DND-41 (cell line): ENCODE data around the gene SGCD.

Experiments used
- ATAC-seq: fragments of 200-7000 bp; cut with Tn5 transposase; 3 replicates; pipeline ENCODE4 v1.9.1; 2021; ENCODE audit warnings: low read depth; ENCODE audit not compliant: insufficient read depth
- DNase-seq: peaks from one replicate; pipeline ENCODE4 v3.0.0-alpha.2; 2020
- H2AFZ ChIP-seq: 2 replicates; pipeline ENCODE4 v1.6.0; 2012; ENCODE audit warnings: low read depth, low read length
- H3K27ac ChIP-seq: 2 replicates; pipeline ENCODE4 v1.5.1; 2012; ENCODE audit warnings: low read length, inconsistent platforms
- H3K27me3 ChIP-seq: fragments of 200-600 bp; sonication (generic); 2 replicates; pipeline ENCODE4 v1.6.0; 2012; ENCODE audit warnings: low read length, mild to moderate bottlenecking, inconsistent platforms; ENCODE audit not compliant: insufficient read depth, poor library complexity
- H3K36me3 ChIP-seq: 2 replicates; pipeline ENCODE4 v1.5.1; 2012; ENCODE audit warnings: low read length, inconsistent platforms; ENCODE audit not compliant: insufficient read depth
- H3K4me1 ChIP-seq: 2 replicates; pipeline ENCODE4 v1.5.1; 2012; ENCODE audit warnings: mild to moderate bottlenecking, low read length; ENCODE audit not compliant: insufficient read depth
- H3K4me2 ChIP-seq: 2 replicates; pipeline ENCODE4 v1.6.0; 2012; ENCODE audit warnings: mild to moderate bottlenecking, moderate library complexity, low read length, inconsistent platforms; ENCODE audit not compliant: insufficient read depth
- H3K4me3 ChIP-seq, 2 experiments: fragments of 200-600 bp in 1 of 2; shearing (Covaris generic) in 1 of 2; 2 replicates each; pipeline ENCODE4 v1.5.1; 2012 to 2016; ENCODE audit warnings: inconsistent platforms in 2 of 2, low read length in 2 of 2, mild to moderate bottlenecking in 2 of 2, low read depth in 1 of 2, moderate library complexity in 1 of 2
- H3K79me2 ChIP-seq: 2 replicates; pipeline ENCODE4 v1.6.0; 2012; ENCODE audit warnings: low read length, inconsistent platforms; ENCODE audit not compliant: insufficient read depth
- H3K9ac ChIP-seq: 2 replicates; pipeline ENCODE4 v1.6.0; 2012; ENCODE audit warnings: low read depth, mild to moderate bottlenecking, inconsistent platforms, low read length, moderate library complexity
- H3K9me3 ChIP-seq: 2 replicates; pipeline ENCODE4 v1.5.1; 2012; ENCODE audit warnings: low read length, moderate library complexity, mild to moderate bottlenecking, inconsistent platforms; ENCODE audit not compliant: insufficient read depth, severe bottlenecking
- H4K20me1 ChIP-seq: 2 replicates; pipeline ENCODE4 v1.6.0; 2012; ENCODE audit warnings: low read length; ENCODE audit not compliant: insufficient read depth
- CTCF ChIP-seq: IDR thresholded peaks from 2 replicates; pipeline ENCODE4 v1.5.1; 2012; ENCODE audit warnings: borderline replicate concordance, low read length, moderate library complexity, mild to moderate bottlenecking; ENCODE audit not compliant: poor library complexity, severe bottlenecking; ENCODE audit errors: extremely low read depth
- EZH2 ChIP-seq: IDR thresholded peaks from 3 replicates; pipeline ENCODE4 v1.6.1; 2012; ENCODE audit warnings: borderline replicate concordance, low read depth, mild to moderate bottlenecking, moderate library complexity, low read length, inconsistent platforms; ENCODE audit not compliant: severe bottlenecking

Gene SGCD

GRCh38 chr5:156395306-156395675, 68.3 kb downstream of the SGCD start:
- H4K20me1 ChIP-seq = no peaks in the 10 kb centered on the region
- no peak for TF ChIP-seq EZH2
- TF ChIP-seq CTCF = no peak
- H3K27ac ChIP-seq = no peak overlapping the region
- ATAC-seq = no peak
- H3K79me2 ChIP-seq = no peaks in the 10 kb centered on the region
- no peaks in the 10 kb centered on the region for H3K4me1 ChIP-seq
- H3K9me3 ChIP-seq = no peaks in the 10 kb centered on the region
- H3K4me3 ChIP-seq = no peak overlapping the region
- H3K4me2 ChIP-seq = no peak overlapping the region
- no peak overlapping the region for H3K9ac ChIP-seq
- peaks cover 2% of the 10 kb centered on the region for H3K27me3 ChIP-seq
- no peak for DNase-seq
- no peak overlapping the region for H2AFZ ChIP-seq
- H3K36me3 ChIP-seq = no peaks in the 10 kb centered on the region

GRCh38 chr5:156396063-156396829, 69.3 kb downstream of the SGCD start:
- Histone ChIP-seq H3K9ac (no peak overlapping the region), H3K79me2 (no peaks in the 10 kb centered on the region), H2AFZ (no peak overlapping the region), H3K36me3 (no peaks in the 10 kb centered on the region), H3K4me2 (no peak overlapping the region), H3K27ac (no peak overlapping the region), H4K20me1 (no peaks in the 10 kb centered on the region), H3K9me3 (no peaks in the 10 kb centered on the region), H3K27me3 (no peaks in the 10 kb centered on the region), H3K4me1 (no peaks in the 10 kb centered on the region), H3K4me3 (no peak overlapping the region)
- DNase-seq (no peak), ATAC-seq (no peak)
- no peak for TF ChIP-seq CTCF
- no peak for TF ChIP-seq EZH2

GRCh38 chr5:156396830-156397081, 69.8 kb downstream of the SGCD start:
- Histone ChIP-seq H3K27ac (no peak overlapping the region), H3K36me3 (no peaks in the 10 kb centered on the region), H4K20me1 (no peaks in the 10 kb centered on the region), H3K4me3 (no peak overlapping the region), H3K4me2 (no peak overlapping the region), H3K79me2 (no peaks in the 10 kb centered on the region), H3K27me3 (no peaks in the 10 kb centered on the region), H3K9me3 (no peaks in the 10 kb centered on the region), H2AFZ (no peak overlapping the region), H3K9ac (no peak overlapping the region), H3K4me1 (no peaks in the 10 kb centered on the region)
- ATAC-seq = no peak
- TF ChIP-seq EZH2 = no peak
- DNase-seq = no peak

DNA sequence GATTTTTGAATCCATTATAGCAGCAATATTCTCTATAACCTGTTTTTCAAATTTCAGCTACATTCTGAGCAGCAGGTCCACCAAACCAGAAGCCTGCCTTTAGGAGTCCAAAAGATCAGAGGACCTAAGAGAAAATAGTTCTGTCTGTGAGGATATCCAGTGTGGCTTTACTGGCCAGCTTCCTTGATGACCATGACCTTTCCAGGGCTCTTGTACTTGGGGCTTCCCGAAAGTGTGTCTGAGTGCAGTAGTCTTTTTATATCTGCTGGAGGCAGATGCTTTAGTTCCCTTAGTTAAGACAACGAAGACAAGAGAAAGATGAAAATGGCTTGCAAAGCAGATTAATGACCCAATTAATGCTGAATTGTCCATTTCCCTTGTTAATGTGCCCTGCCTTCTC, 72.4 kb downstream of the SGCD start:
- Histone ChIP-seq H3K4me1 (no peaks in the 10 kb centered on the region), H3K27me3 (no peaks in the 10 kb centered on the region), H3K4me2 (no peak overlapping the region), H3K9me3 (no peaks in the 10 kb centered on the region), H3K79me2 (no peaks in the 10 kb centered on the region), H3K4me3 (no peak overlapping the region), H2AFZ (no peak overlapping the region), H3K9ac (no peak overlapping the region), H3K36me3 (no peaks in the 10 kb centered on the region), H4K20me1 (no peaks in the 10 kb centered on the region), H3K27ac (no peak overlapping the region)
- DNase-seq (no peak), ATAC-seq (no peak)
- TF ChIP-seq EZH2 (no peak), CTCF (no peak)
